GM21825 (cell line): ENCODE results near the gene KIN.
"Not testable (repeated sequence)": the region's sequence is repeated elsewhere in the genome, so short reads cannot be mapped to it uniquely, and the experiment has no call there.

ENCODE experiments used
- ATAC-seq: cut with Tn5 transposase; IDR thresholded peaks from one replicate; pipeline ENCODE4 v1.9.1; 2021; ENCODE audit warnings: mild to moderate bottlenecking, moderate library complexity; ENCODE audit not compliant: unreplicated experiment

KIN gene

GRCh38 chr10:7738536-7739407 is 49.0 kb downstream of the KIN start:
- no peak for ATAC-seq

- ATAC-seq, result no peak
Observed at GRCh38 chr10:7734821-7735220, 53.0 kb downstream of the KIN start.

GRCh38 chr10:7722927-7723529 is 64.8 kb downstream of the KIN start:
- ATAC-seq, result no peak

- ATAC-seq, result no peak
Observed at GRCh38 chr10:7720478-7720877, 67.3 kb downstream of the KIN start.

GRCh38 chr10:7718685-7719084 is 69.1 kb downstream of the KIN start:
- ATAC-seq, result no peak

- ATAC-seq, result no peak
Observed at GRCh38 chr10:7717767-7718166, 70.0 kb downstream of the KIN start.

GRCh38 chr10:7715515-7715914 is 72.3 kb downstream of the KIN start:
- ATAC-seq, result no peak

GRCh38 chr10:7711075-7711474 is 76.7 kb downstream of the KIN start:
- ATAC-seq, result not testable (repeated sequence)

- ATAC-seq, result no peak
Observed at GRCh38 chr10:7710446-7710845, 77.3 kb downstream of the KIN start.

GRCh38 chr10:7708832-7709231 is 79.0 kb downstream of the KIN start:
- no peak for ATAC-seq

- no peak for ATAC-seq
Observed at GRCh38 chr10:7707858-7708622, 79.8 kb downstream of the KIN start.

GRCh38 chr10:7707102-7707501 is 80.7 kb downstream of the KIN start:
- ATAC-seq, result no peak

- no peak for ATAC-seq
Observed at GRCh38 chr10:7706534-7707073, 81.2 kb downstream of the KIN start.

- no peak for ATAC-seq
Observed at GRCh38 chr10:7705341-7705740, 82.5 kb downstream of the KIN start.

- ATAC-seq, result no peak
Observed at GRCh38 chr10:7704071-7705016, 83.4 kb downstream of the KIN start.

- no peak for ATAC-seq
Observed at GRCh38 chr10:7703140-7703539, 84.7 kb downstream of the KIN start, which contains the start of gene ITIH2. Gene ITIH2, plus strand, starts transcription at chr10:7703316. Its CDS starts 119 bp downstream, at chr10:7703435.

GRCh38 chr10:7702288-7702812 is 85.4 kb downstream of the KIN start:
- no peak for ATAC-seq

GRCh38 chr10:7701158-7701742 is 86.5 kb downstream of the KIN start:
- ATAC-seq, result no peak
